CD4-positive, alpha-beta T cell treated with Interleukin-10 for 1 hour (primary cell): ENCODE results near the gene GALNS.
A peak's percentile ranks its signal among the peaks of the same experiment; 100 is the strongest.

ENCODE experiments used
- DNase-seq: peaks from one replicate; pipeline ENCODE4 v3.0.0-alpha.2; 2020

The GALNS gene

GRCh38 chr16:88855176-88855575, 1.6 kb downstream of the GALNS start:
- no peak for DNase-seq

GRCh38 chr16:88854306-88855111, 2.2 kb downstream of the GALNS start:
- DNase-seq: peak; percentile 31

- no peak for DNase-seq
Observed at GRCh38 chr16:88853325-88853941, 3.3 kb downstream of the GALNS start.

GRCh38 chr16:88851616-88852015, 5.1 kb downstream of the GALNS start:
- DNase-seq: no peak

DNA sequence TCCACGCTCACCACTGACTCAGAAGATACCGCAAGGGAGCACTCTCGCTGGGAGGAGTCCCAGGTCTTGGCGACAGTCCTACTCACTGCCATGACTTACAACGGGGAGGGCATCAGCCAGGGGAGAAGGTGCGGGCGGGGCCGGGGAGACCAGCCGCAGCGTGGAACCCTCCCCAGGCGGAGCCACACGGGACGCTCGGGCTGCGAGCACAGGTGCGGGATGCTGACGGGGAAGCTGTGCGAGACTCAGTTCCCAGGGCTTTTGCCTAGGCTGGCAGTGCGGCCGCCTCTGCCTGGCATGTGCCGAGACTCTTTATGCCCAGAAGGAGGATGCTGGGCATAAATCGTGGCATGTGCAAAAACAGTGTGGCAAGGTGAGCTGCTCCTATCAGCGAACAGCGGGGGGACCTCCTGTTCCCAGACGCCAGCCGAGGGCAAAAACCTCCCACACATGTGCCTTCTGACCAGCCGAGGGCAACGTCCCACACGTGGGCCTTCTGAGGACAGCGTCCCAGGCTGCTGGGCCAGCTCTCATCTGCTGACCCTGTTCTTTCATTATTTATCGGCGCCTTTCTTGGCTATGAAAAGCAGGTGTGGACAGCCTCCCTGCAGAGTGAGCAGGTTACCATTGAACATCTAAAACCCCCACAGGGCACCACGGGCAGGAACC, 6.1 kb downstream of the GALNS start:
- DNase-seq: no peak

DNA sequence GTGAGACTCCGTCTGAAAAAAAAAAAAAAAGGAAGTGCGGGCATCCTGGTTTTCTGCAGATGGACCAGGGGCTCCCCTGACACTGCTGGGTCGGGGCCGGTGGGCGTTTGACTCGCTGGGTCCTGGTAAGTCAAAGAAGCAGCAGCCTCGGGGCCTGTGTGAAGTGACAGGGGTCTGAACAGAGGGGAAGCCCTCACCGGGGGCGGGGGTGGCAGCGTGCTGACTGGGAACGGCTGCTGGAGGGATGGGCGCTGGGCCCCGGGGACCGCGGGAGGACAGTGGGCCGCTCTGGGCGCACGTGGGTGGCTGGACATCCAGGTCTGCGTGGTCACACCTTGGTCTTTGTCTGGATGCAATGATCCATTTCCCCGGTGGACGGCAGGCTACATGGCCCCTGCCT, 8.2 kb downstream of the GALNS start:
- DNase-seq: no peak

DNA sequence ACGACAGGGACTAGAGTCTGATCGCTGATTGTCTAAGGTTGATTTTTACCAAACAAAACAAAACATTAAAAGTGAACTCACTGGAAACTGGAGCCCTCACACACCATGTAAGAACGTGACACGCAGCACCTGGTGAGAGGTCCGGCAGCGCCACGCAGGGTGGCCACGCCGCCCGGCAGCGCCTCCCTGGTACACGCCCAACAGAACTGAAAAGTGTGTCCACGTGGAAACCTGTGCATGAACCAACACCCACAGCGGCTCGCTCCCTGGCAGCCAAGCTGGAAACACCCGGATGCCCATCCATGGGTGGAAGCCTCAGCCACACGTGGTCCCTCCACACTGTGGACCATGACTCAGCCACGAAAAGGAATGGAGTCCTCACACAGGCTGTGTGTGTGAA, 9.1 kb downstream of the GALNS start:
- DNase-seq: no peak

- DNase-seq: no peak
Observed at GRCh38 chr16:88846088-88846487, 10.7 kb downstream of the GALNS start.

- DNase-seq: no peak
Observed at GRCh38 chr16:88844419-88845036, 12.2 kb downstream of the GALNS start.

DNA sequence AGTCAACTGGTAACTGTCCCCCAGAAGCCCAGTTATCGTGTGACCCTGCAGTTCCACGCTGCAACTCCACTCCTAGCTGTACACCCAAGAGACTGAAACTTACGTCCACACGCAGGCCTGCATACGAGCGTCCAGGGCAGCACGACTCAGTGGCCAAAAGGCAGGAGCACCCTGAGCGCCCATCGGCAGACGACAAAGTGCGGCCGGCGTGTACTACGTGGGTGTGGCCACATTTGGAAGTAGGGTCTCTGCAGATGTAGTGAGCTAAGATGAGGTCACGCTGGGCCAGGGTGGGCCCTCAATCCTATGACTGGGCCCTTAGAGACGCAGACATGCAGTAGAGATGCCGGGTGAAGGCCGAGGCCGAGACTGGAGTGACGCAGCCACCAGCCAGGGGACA, 13.5 kb downstream of the GALNS start:
- DNase-seq: no peak

- no peak for DNase-seq
Observed at GRCh38 chr16:88842806-88843205, 13.9 kb downstream of the GALNS start.

- no peak for DNase-seq
Observed at GRCh38 chr16:88842308-88842756, 14.4 kb downstream of the GALNS start.

- no peak for DNase-seq
Observed at GRCh38 chr16:88841521-88842307, 15.0 kb downstream of the GALNS start.

DNA sequence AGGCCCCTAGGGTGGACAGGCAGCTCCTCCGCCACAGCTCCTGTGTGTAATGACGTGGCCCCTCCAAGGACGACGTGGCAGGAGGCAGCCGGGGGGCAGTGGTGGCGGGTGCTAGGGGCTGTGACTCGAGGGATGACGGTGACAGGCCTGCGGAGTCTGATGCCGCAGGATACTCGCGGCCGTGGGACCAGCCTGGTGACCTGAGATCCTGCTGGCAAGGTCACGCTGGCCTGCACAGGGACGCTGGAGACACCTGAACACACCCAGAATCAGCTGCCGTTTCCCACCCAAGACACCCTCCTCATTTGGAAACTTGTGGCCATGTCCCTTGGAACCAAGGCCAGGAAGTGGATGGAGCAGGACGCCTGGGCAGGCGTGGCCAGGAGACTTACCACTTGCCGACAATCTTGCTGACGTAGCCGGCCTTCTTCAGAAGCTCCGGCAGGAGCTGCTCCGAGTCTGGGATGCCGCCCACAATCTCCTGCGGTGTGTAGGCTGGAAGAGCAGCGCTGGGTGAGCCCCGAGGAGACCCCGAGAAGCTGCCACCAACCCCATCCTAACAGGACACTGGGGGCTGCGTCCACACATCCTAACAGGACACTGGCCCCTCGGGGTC, 16.0 kb downstream of the GALNS start:
- no peak for DNase-seq

DNA sequence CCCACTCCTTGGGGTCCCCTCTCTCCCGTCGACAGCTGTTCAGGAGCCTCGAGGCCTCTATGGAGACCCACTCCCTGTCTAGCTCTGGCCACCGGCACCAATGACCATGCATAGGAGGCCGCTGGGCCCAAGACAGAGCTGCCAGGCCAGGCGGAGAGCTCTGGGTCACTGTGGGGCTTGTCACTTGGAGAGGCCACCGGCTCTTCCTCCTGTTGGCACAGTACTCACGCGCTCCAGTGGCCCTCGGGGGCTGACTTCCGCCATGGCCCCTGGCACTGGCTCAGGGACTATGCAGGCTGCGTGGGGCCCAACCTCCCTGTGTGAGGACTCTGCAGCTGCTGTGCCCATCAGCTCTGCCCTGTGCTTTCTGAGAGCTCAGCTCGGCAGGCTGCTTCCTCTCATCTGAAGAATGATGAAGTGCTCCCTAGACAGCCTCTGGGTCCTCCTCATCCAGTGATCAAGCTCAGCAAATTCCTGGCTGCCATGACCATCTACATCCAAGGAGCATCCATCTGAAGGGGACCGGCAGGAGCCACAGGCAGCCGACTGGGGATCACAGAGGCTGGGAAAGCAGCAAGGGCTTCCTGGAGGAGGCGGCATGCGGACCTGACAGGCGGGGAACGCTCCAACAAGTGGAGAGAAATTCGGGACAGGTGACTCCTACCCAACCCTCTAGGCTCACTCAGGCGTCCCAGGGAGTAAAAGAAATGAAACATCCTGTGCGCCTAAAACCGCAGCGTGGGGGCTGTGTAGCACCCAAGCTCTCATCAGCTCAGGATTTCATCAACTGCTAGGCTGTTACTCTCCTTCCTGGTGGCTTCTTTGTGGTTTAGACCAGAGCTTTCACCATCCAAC, 16.8 kb downstream of the GALNS start:
- no peak for DNase-seq

GRCh38 chr16:88839026-88839529, 17.7 kb downstream of the GALNS start:
- no peak for DNase-seq

- no peak for DNase-seq
Observed at GRCh38 chr16:88838566-88838965, 18.2 kb downstream of the GALNS start.

GRCh38 chr16:88837806-88838205, 18.9 kb downstream of the GALNS start:
- DNase-seq: no peak

- no peak for DNase-seq
Observed at GRCh38 chr16:88836791-88837190, 20.0 kb downstream of the GALNS start.

DNA sequence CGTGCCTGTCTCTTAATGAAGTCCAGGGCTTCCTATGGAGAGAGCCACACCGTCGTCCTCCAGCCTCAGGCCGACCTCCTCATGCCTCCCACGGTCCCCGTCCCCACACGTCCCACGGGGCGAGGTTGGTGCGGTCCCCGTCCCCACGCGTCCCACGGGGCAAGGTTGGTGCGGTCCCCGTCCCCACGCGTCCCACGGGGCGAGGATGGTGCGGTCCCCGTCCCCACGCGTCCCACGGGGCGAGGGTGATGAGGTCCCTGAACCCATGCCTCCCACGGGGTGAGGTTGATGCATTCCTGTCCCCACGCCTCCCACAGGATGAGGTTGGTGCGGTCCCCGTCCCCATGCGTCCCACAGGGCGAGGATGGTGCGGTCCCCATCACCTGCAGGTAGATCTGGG, 20.9 kb downstream of the GALNS start:
- DNase-seq: no peak

- DNase-seq: no peak
Observed at GRCh38 chr16:88835383-88835782, 21.4 kb downstream of the GALNS start.
